HG03135 (cell line): ENCODE data around the gene BAMBI.
A peak's percentile ranks its signal among the peaks of the same experiment; 100 is the strongest.

ENCODE experiments used
- ATAC-seq: cut with Tn5 transposase; IDR thresholded peaks from one replicate; pipeline ENCODE4 v1.9.1; 2021; ENCODE audit warnings: mild to moderate bottlenecking, moderate library complexity; ENCODE audit not compliant: unreplicated experiment

The BAMBI gene

GRCh38 chr10:28674782-28675181 is 2.5 kb upstream of the BAMBI start:
- no peak for ATAC-seq

GRCh38 chr10:28676326-28676967 is 874 bp upstream of the BAMBI start:
- ATAC-seq = peak; percentile 1

- peak; percentile 11 for ATAC-seq
Measured at GRCh38 chr10:28677888-28678686, 766 bp downstream of the BAMBI start.

- ATAC-seq = no peak
Measured at GRCh38 chr10:28678687-28679457, 1.6 kb downstream of the BAMBI start.

GRCh38 chr10:28679581-28680357 is 2.4 kb downstream of the BAMBI start:
- ATAC-seq = no peak

- no peak for ATAC-seq
Measured at GRCh38 chr10:28680358-28680752, 3.0 kb downstream of the BAMBI start.

- no peak for ATAC-seq
Measured at GRCh38 chr10:28681291-28681763, 4.0 kb downstream of the BAMBI start.

GRCh38 chr10:28681928-28682750 is 4.8 kb downstream of the BAMBI start:
- ATAC-seq = no peak

GRCh38 chr10:28684157-28684985 is 7.0 kb downstream of the BAMBI start:
- no peak for ATAC-seq

- no peak for ATAC-seq
Measured at GRCh38 chr10:28684986-28685580, 7.8 kb downstream of the BAMBI start.

GRCh38 chr10:28685717-28686116 is 8.4 kb downstream of the BAMBI start:
- no peak for ATAC-seq

- no peak for ATAC-seq
Measured at GRCh38 chr10:28686835-28687682, 9.7 kb downstream of the BAMBI start.

- ATAC-seq = no peak
Measured at GRCh38 chr10:28687683-28688001, 10.3 kb downstream of the BAMBI start.

GRCh38 chr10:28690545-28690944 is 13.2 kb downstream of the BAMBI start:
- ATAC-seq = no peak

- no peak for ATAC-seq
Measured at GRCh38 chr10:28691187-28691694, 13.9 kb downstream of the BAMBI start.

- ATAC-seq = no peak
Measured at GRCh38 chr10:28692050-28692449, 14.7 kb downstream of the BAMBI start.

- ATAC-seq = no peak
Measured at GRCh38 chr10:28694530-28694929, 17.2 kb downstream of the BAMBI start.

- no peak for ATAC-seq
Measured at GRCh38 chr10:28698075-28698474, 20.8 kb downstream of the BAMBI start.
